IMR-90 (cell line): ENCODE results near the gene PRSS2. TPM values are rescaled to one million over a fixed set of nuclear protein-coding genes. Genes with fewer than 3 reads are reported as not detected.

Experiments used
- ATAC-seq: fragments of 200-7000 bp; cut with Tn5 transposase; 2 replicates; pipeline ENCODE4 v1.9.1; 2020; ENCODE audit warnings: low read depth, mild to moderate bottlenecking, moderate library complexity
- BruUV-seq: library from RNA; stranded (reverse); fragments of 400-500 nt; replicated peaks from 2 replicates; lab custom pipeline; 2021; lab: Mats Ljungman, UMichigan
- CTCF ChIA-PET: fragments of 300-600 bp; formaldehyde crosslinking; extraction: SDS; loops from one replicate; lab custom pipeline; 2021; ENCODE audit warnings: antibody characterized with exemption; lab: Yijun Ruan, JAX
- POLR2A ChIA-PET: fragments of 300-600 bp; sonication (Branson Sonifier 250); formaldehyde crosslinking; loops from one replicate; lab custom pipeline; 2022; ENCODE audit warnings: antibody characterized with exemption; ENCODE audit not compliant: unreplicated experiment; lab: Charles Lee
- DNase-seq: peaks from one replicate; pipeline ENCODE4 v3.0.0; 2013
- H2AFZ ChIP-seq: replicated peaks from 2 replicates; pipeline ENCODE3; 2013; ENCODE audit warnings: low read length, mild to moderate bottlenecking; ENCODE audit not compliant: poor library complexity
- H2AK5ac ChIP-seq: 2 replicates; pipeline ENCODE4 v1.6.1; 2013; ENCODE audit warnings: low read depth, low read length, inconsistent platforms
- H2AK9ac ChIP-seq: replicated peaks from 2 replicates; pipeline ENCODE3; 2013; ENCODE audit warnings: mild to moderate bottlenecking, low read depth, low read length, moderate library complexity; ENCODE audit not compliant: poor library complexity
- H2BK120ac ChIP-seq: 2 replicates; pipeline ENCODE4 v1.6.1; 2013; ENCODE audit warnings: low read depth, low read length, inconsistent platforms
- H2BK15ac ChIP-seq: 3 replicates; pipeline ENCODE4 v1.6.1; 2013; ENCODE audit warnings: low read depth, low read length, inconsistent platforms
- H2BK20ac ChIP-seq: 2 replicates; pipeline ENCODE4 v1.6.1; 2013; ENCODE audit warnings: low read depth, mild to moderate bottlenecking, inconsistent platforms, low read length, moderate library complexity
- H2BK5ac ChIP-seq: 2 replicates; pipeline ENCODE4 v1.6.1; 2013; ENCODE audit warnings: mild to moderate bottlenecking, low read depth, low read length, inconsistent platforms; ENCODE audit not compliant: poor library complexity, severe bottlenecking
- H3K14ac ChIP-seq: replicated peaks from 2 replicates; pipeline ENCODE4 v1.6.1; 2013; ENCODE audit warnings: low read depth, low read length, inconsistent platforms
- H3K18ac ChIP-seq: 2 replicates; pipeline ENCODE4 v1.6.1; 2013; ENCODE audit warnings: low read depth, low read length, control low read depth
- H3K23ac ChIP-seq: 2 replicates; pipeline ENCODE4 v1.6.1; 2013; ENCODE audit warnings: low read depth, low read length, inconsistent platforms
- H3K27ac ChIP-seq: 2 replicates; pipeline ENCODE4 v1.5.1; 2013; ENCODE audit warnings: mild to moderate bottlenecking, control low read depth, low read length; ENCODE audit not compliant: insufficient read depth
- H3K27me3 ChIP-seq: 2 replicates; pipeline ENCODE4 v1.6.1; 2013; ENCODE audit warnings: low read length; ENCODE audit not compliant: control insufficient read depth, insufficient read depth
- H3K36me3 ChIP-seq: 2 replicates; pipeline ENCODE4 v1.6.1; 2013; ENCODE audit warnings: low read length, mixed read lengths; ENCODE audit not compliant: control insufficient read depth, insufficient read depth
- H3K4ac ChIP-seq: 2 replicates; pipeline ENCODE4 v1.6.1; 2013; ENCODE audit warnings: low read depth, low read length, inconsistent platforms
- H3K4me1 ChIP-seq: 2 replicates; pipeline ENCODE4 v1.6.1; 2013; ENCODE audit warnings: low read length, mixed read lengths; ENCODE audit not compliant: control insufficient read depth, insufficient read depth
- H3K4me2 ChIP-seq: 2 replicates; pipeline ENCODE4 v1.6.1; 2013; ENCODE audit warnings: low read depth, mild to moderate bottlenecking, control low read depth, low read length, moderate library complexity
- H3K4me3 ChIP-seq: 2 replicates; pipeline ENCODE4 v1.5.1; 2013; ENCODE audit warnings: low read depth, mild to moderate bottlenecking, control low read depth, low read length, moderate library complexity; ENCODE audit not compliant: insufficient read depth
- H3K56ac ChIP-seq: 2 replicates; pipeline ENCODE4 v1.6.1; 2013; ENCODE audit warnings: low read length, inconsistent platforms; ENCODE audit not compliant: insufficient read depth; ENCODE audit errors: extremely low read depth
- H3K79me1 ChIP-seq, 2 experiments: 2 replicates each; pipeline ENCODE4 v1.6.1; 2013; ENCODE audit warnings: low read length in 2 of 2, inconsistent platforms in 1 of 2, low read depth in 1 of 2
- H3K9ac ChIP-seq: 2 replicates; pipeline ENCODE4 v1.6.1; 2013; ENCODE audit warnings: low read depth, low read length, control low read depth
- H3K9me1 ChIP-seq: 2 replicates; pipeline ENCODE4 v1.6.1; 2013; ENCODE audit warnings: low read length, inconsistent platforms; ENCODE audit not compliant: insufficient read depth
- H3K9me3 ChIP-seq: 2 replicates; pipeline ENCODE4 v1.6.1; 2013; ENCODE audit warnings: low read length; ENCODE audit not compliant: control insufficient read depth, insufficient read depth
- H4K20me1 ChIP-seq: 2 replicates; pipeline ENCODE4 v1.6.1; 2013; ENCODE audit warnings: low read length, inconsistent platforms; ENCODE audit not compliant: insufficient read depth
- H4K5ac ChIP-seq: 2 replicates; pipeline ENCODE4 v1.6.1; 2013; ENCODE audit warnings: mild to moderate bottlenecking, low read depth, low read length, control low read depth
- H4K8ac ChIP-seq, 2 experiments: 2 replicates each; pipeline ENCODE4 v1.6.1; 2013; ENCODE audit warnings: low read depth in 2 of 2, low read length in 2 of 2, control low read depth in 1 of 2, inconsistent platforms in 1 of 2
- H4K91ac ChIP-seq: 2 replicates; pipeline ENCODE4 v1.6.1; 2013; ENCODE audit warnings: low read depth, low read length, inconsistent platforms; ENCODE audit not compliant: insufficient read depth
- BHLHE40 ChIP-seq: fragments of 150-350 bp; IDR thresholded peaks from 2 replicates; pipeline ENCODE4 v1.6.1; 2016; ENCODE audit warnings: mild to moderate bottlenecking, low read depth, low read length
- CEBPB ChIP-seq: IDR thresholded peaks from 2 replicates; pipeline ENCODE4 v1.6.1; 2012; ENCODE audit warnings: low read depth, low read length, improper control_type of control experiment
- CHD1 ChIP-seq: IDR thresholded peaks from 2 replicates; pipeline ENCODE4 v1.6.1; 2012; ENCODE audit warnings: low read depth, low read length, improper control_type of control experiment
- CTCF ChIP-seq: conservative IDR thresholded peaks from 2 replicates; pipeline ENCODE4 v1.5.1; 2012; ENCODE audit warnings: mild to moderate bottlenecking, low read depth, low read length, improper control_type of control experiment
- ELK1 ChIP-seq: fragments of 150-350 bp; IDR thresholded peaks from 2 replicates; pipeline ENCODE4 v1.6.1; 2016; ENCODE audit warnings: low read depth, mild to moderate bottlenecking, low read length, moderate library complexity, borderline replicate concordance
- FOS ChIP-seq: fragments of 150-350 bp; IDR thresholded peaks from 2 replicates; pipeline ENCODE4 v1.6.1; 2016; ENCODE audit warnings: low read depth, low read length
- MAFK ChIP-seq: IDR thresholded peaks from 2 replicates; pipeline ENCODE4 v1.6.1; 2012; ENCODE audit warnings: low read depth, low read length, improper control_type of control experiment
- MXI1 ChIP-seq: IDR thresholded peaks from 2 replicates; pipeline ENCODE4 v1.6.1; 2012; ENCODE audit warnings: low read depth, mild to moderate bottlenecking, low read length, moderate library complexity, borderline replicate concordance
- NFE2L2 ChIP-seq: fragments of 150-350 bp; IDR thresholded peaks from 2 replicates; pipeline ENCODE4 v1.6.1; 2016; ENCODE audit warnings: low read depth, mild to moderate bottlenecking, low read length
- POLR2A ChIP-seq: IDR thresholded peaks from 2 replicates; pipeline ENCODE4 v1.6.1; 2012; ENCODE audit warnings: mild to moderate bottlenecking, low read depth, low read length
- RAD21 ChIP-seq: IDR thresholded peaks from 2 replicates; pipeline ENCODE4 v1.6.1; 2012; ENCODE audit warnings: low read length, improper control_type of control experiment
- RCOR1 ChIP-seq: IDR thresholded peaks from 2 replicates; pipeline ENCODE4 v1.6.1; 2012; ENCODE audit warnings: mild to moderate bottlenecking, low read length, improper control_type of control experiment; ENCODE audit not compliant: insufficient replicate concordance
- RFX5 ChIP-seq: IDR thresholded peaks from 2 replicates; pipeline ENCODE4 v1.8.0; 2012; ENCODE audit warnings: low read depth, mild to moderate bottlenecking, low read length, moderate library complexity
- SMC3 ChIP-seq: fragments of 150-350 bp; IDR thresholded peaks from 2 replicates; pipeline ENCODE4 v1.6.1; 2016; ENCODE audit warnings: low read depth, mild to moderate bottlenecking, antibody characterized with exemption, low read length, moderate library complexity
- USF2 ChIP-seq: fragments of 150-350 bp; IDR thresholded peaks from 2 replicates; pipeline ENCODE4 v1.6.1; 2017; ENCODE audit warnings: mild to moderate bottlenecking, antibody characterized with exemption, low read length, low read depth
- WGBS, 2 experiments: methylation state at CpG; one replicate each; pipeline versions ENCODE4 v1.1.5 to v1.1.7; 2013; ENCODE audit warnings: missing lambda C conversion rate in 2 of 2; ENCODE audit not compliant: insufficient read length in 1 of 2; ENCODE audit errors: extremely low coverage in 2 of 2; 5-methylcytosine and 5-hydroxymethylcytosine counted together
- dilution Hi-C: fragments of 300-500 bp; cut with HindIII; formaldehyde crosslinking; loops from one replicate; pipeline ENCODE4 v1.14.3; 2018; ENCODE audit warnings: low sequenced_read_pairs; ENCODE audit not compliant: unreplicated experiment
- in situ Hi-C: fragments of 300-500 bp; cut with MboI; formaldehyde crosslinking; loops from 3 replicates; pipeline ENCODE4 v1.14.3; 2019; ENCODE audit warnings: low sequenced_read_pairs, inconsistent platforms, mixed read lengths
- intact Hi-C: fragments of 100-400 bp; cut with micrococcal nuclease; formaldehyde crosslinking; loops from 2 replicates; pipeline ENCODE4 v1.10.0; 2022
- polyA plus RNA-seq, 3 experiments: library from polyadenylated mRNA; depleted of rRNA; stranded (reverse); fragments of >200 nt; gene quantifications; 2 replicates each; pipeline ENCODE4 v1.2.3, GENCODE V29; 2012; ENCODE audit warnings: low replicate concordance in 1 of 3
- total RNA-seq: library from RNA; depleted of rRNA; stranded (reverse); fragments of >200 nt; gene quantifications from 2 replicates; pipeline ENCODE4 v1.2.3, GENCODE V29; 2012

The PRSS2 gene
- total and polyA plus RNA-seq, 2 of the 4 experiments (the other 2 are of a cell fraction), result not detected

GRCh38 chr7:142784096-142784495, 13.3 kb downstream of the PRSS2 start:
- Histone ChIP-seq H3K9me1 (no peaks in the 10 kb centered on the region), H3K4me2 (no peak overlapping the region), H3K56ac (no peak overlapping the region), H3K79me1 (no peaks in the 10 kb centered on the region), H3K23ac (no peak overlapping the region), H3K36me3 (no peaks in the 10 kb centered on the region), H2BK5ac (no peak overlapping the region), H2BK20ac (no peak overlapping the region), H3K18ac (no peak overlapping the region), H2BK120ac (no peak overlapping the region), H3K27ac (no peak overlapping the region), H2AK5ac (no peak overlapping the region), H3K14ac (no peak overlapping the region), H3K27me3 (peaks cover 11% of the 10 kb centered on the region), H3K9ac (no peak overlapping the region), H4K20me1 (no peaks in the 10 kb centered on the region), H2AFZ (no peak overlapping the region), H3K4me1 (no peaks in the 10 kb centered on the region), H2BK15ac (no peak overlapping the region), H3K4ac (no peak overlapping the region), H4K8ac (no peak overlapping the region), H4K5ac (no peak overlapping the region), H2AK9ac (no peak overlapping the region), H3K9me3 (no peaks in the 10 kb centered on the region), H4K91ac (no peak overlapping the region), H3K4me3 (no peak overlapping the region)
- dilution Hi-C loops, result loop anchor here (25.0 kb wide), 1 partner anchor 272 kb away; no protein-coding TSS in a partner anchor
- ChIA-PET POLR2A (no interaction called here), CTCF (interaction anchor here (1.0 to 2.2 kb wide), 4 partner anchors 15 to 250 kb away, joined by 4 to 12 read pairs (median 6); no protein-coding TSS in a partner anchor)
- in situ Hi-C loops, result loop anchor here (5.0 to 10.0 kb wide), 2 partner anchors 179 to 247 kb away; no protein-coding TSS in a partner anchor
- BruUV-seq, result no TSS peak
- whole genome bisulfite sequencing, 2 experiments, result no CpG with 5 or more reads among the region's 7 CpGs
- intact Hi-C loops, result loop anchor here (5.0 kb wide), 1 partner anchor 427 kb away; no protein-coding TSS in a partner anchor
- DNase-seq (no peak), ATAC-seq (no peak)
- TF ChIP-seq BHLHE40 (no peak), CHD1 (no peak), FOS (no peak), RAD21 (no peak), MAFK (no peak), CEBPB (no peak), ELK1 (no peak), SMC3 (no peak), MXI1 (no peak), USF2 (no peak), NFE2L2 (no peak), POLR2A (no peak), RCOR1 (no peak), RFX5 (no peak), CTCF (no peak)
